ENCODE measurements around the gene TRMT2A.

DNA sequence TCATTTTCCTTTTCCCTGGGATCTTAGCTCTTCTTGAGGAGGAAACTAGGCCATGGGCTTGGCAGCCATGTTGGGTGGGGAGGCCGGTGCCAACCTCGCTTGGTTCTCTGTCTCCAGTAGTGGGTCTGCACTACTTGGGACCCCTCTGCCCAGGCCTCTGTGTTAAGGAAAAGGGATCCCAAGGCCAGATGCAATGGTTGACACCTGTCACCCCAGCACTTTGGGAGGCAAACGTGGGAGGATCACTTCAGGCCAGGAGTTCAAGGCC, 12.7 kb upstream of the TRMT2A start:
- TF ChIP-seq, protein P1, sequence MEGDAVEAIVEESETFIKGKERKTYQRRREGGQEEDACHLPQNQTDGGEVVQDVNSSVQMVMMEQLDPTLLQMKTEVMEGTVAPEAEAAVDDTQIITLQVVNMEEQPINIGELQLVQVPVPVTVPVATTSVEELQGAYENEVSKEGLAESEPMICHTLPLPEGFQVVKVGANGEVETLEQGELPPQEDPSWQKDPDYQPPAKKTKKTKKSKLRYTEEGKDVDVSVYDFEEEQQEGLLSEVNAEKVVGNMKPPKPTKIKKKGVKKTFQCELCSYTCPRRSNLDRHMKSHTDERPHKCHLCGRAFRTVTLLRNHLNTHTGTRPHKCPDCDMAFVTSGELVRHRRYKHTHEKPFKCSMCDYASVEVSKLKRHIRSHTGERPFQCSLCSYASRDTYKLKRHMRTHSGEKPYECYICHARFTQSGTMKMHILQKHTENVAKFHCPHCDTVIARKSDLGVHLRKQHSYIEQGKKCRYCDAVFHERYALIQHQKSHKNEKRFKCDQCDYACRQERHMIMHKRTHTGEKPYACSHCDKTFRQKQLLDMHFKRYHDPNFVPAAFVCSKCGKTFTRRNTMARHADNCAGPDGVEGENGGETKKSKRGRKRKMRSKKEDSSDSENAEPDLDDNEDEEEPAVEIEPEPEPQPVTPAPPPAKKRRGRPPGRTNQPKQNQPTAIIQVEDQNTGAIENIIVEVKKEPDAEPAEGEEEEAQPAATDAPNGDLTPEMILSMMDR (conservative IDR thresholded peaks at IDR 0.05; ENCODE audit: low read depth, low read length) = no peak
- no peak for TF ChIP-seq EZH2 (IDR thresholded peaks at IDR 0.05; ENCODE audit: borderline replicate concordance, low read depth, low read length, poor library complexity, severe bottlenecking)
